ENCODE measurements around the gene MAP1S. TPM values are rescaled to one million over a fixed set of nuclear protein-coding genes. Genes with fewer than 3 reads are reported as not detected.

The MAP1S gene
- total and polyA plus RNA-seq, 2 of the 8 experiments (the other 6 are each of a cell fraction or from before 2014, with no cell fraction given): 66.7 to 115 TPM

DNA sequence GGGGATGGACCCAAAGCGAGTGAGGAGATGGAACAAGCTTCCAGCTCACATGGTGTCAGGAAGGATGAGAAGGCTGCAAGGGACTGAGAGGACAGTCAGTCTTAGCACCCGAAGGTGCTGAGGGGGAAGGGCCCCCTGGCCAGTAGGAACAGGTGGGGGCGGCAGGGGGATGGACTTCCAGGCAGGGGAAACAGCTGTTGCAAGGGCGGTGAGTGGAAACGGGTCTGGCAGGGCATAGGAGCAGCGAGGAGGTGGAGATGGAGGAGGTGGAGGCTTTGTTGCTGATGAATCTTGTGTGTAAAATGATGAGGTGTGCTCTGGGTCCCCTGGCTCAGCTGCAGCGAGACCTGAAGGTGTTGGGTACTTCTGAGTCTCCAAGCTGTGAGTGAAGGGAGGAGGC lies 1.2 kb downstream of the MAP1S start:
- H3K27me3 ChIP-seq (replicated peaks in 1 of 4; ENCODE audit: control insufficient read depth in 3 of 4, extremely low read depth in 1 of 4, insufficient read depth in 3 of 4, low read length in 3 of 4): no peaks in the 10 kb centered on the region
- no peak overlapping the region for H3K4ac ChIP-seq (replicated peaks; ENCODE audit: insufficient read length, low read depth, low read length)
- ChIA-PET POLR2A (ENCODE audit: partially characterized antibody) (interaction anchor here (0.8 to 3.8 kb wide), 8 partner anchors 10 to 139 kb away, joined by 3 to 13 read pairs (median 5); no protein-coding TSS in a partner anchor), CTCF (ENCODE audit: partially characterized antibody) (interaction anchor here (0.8 to 3.6 kb wide), 8 partner anchors 11 to 139 kb away, joined by 3 to 21 read pairs (median 4); partner anchors contain the start of gene RPL18A)
- peak overlapping the region; percentile 75 to 100 (median 83) for H3K4me3 ChIP-seq (ENCODE audit: extremely low read depth in 1 of 4, insufficient read depth in 2 of 4, low read depth in 3 of 4, low read length in 4 of 4)
- H3K56ac ChIP-seq (replicated peaks; ENCODE audit: insufficient read length, low read depth, low read length): no peak overlapping the region
- DNase-seq (ENCODE audit: low read depth in 1 of 2, low spot score in 2 of 2) (no peak), FAIRE-seq (no peak)
- H3K9me3 ChIP-seq (ENCODE audit: insufficient read depth in 2 of 2, low read depth in 1 of 2, low read length in 1 of 2): no peaks in the 10 kb centered on the region
- H2BK12ac ChIP-seq (ENCODE audit: low read depth, low read length): no peak overlapping the region
- WGBS, 2 experiments (ENCODE audit: extremely low coverage in 1 of 2, insufficient coverage in 1 of 2, insufficient read length in 1 of 2, insufficient replicate concordance in 2 of 2, low coverage in 1 of 2, low lambda C conversion rate in 2 of 2, missing lambda C conversion rate in 1 of 2): 79% methylated on average over 7 of the region's 7 CpGs; no CpG with 5 or more reads in 1 of the 2 experiments
- peaks cover 5 to 19% (median 8%) of the 10 kb centered on the region in 4 experiments; a peak in 6 of 8 replicates for H3K36me3 ChIP-seq (ENCODE audit: control insufficient read depth in 2 of 4, insufficient read depth in 4 of 4, low read length in 3 of 4)
- peaks cover 15 to 29% of the 10 kb centered on the region in 2 experiments for H4K20me1 ChIP-seq (replicated peaks in 1 of 2; ENCODE audit: control insufficient read depth in 1 of 2, insufficient read depth in 2 of 2, low read length in 2 of 2)
- H3K79me2 ChIP-seq (ENCODE audit: control insufficient read depth in 1 of 2, insufficient read depth in 2 of 2, low read length in 2 of 2): peaks cover 17 to 32% of the 10 kb centered on the region in 2 experiments
- H3K79me1 ChIP-seq (ENCODE audit: low read depth, low read length): peaks cover 14% of the 10 kb centered on the region; the same call in 1 of the 2 replicates
- H4K91ac ChIP-seq (replicated peaks; ENCODE audit: insufficient read length, low read length): no peak overlapping the region
- H3K4me2 ChIP-seq (ENCODE audit: insufficient read depth in 1 of 2, low read depth in 2 of 2, low read length in 2 of 2): peak overlapping the region; percentile 89 to 99
- no peak overlapping the region for H2BK120ac ChIP-seq (replicated peaks; ENCODE audit: low read depth, low read length)
- H3K9ac ChIP-seq (replicated peaks in 1 of 4; ENCODE audit: extremely low read depth in 1 of 4, low read depth in 3 of 4, low read length in 3 of 4): peak overlapping the region in 3 of 4 experiments; percentile 29 to 70 (median 56); a peak in 3 of 7 replicates
- H2AK5ac ChIP-seq (ENCODE audit: low read depth, low read length): no peak overlapping the region
- H3K4me1 ChIP-seq (replicated peaks in 1 of 4; ENCODE audit: control insufficient read depth in 3 of 4, insufficient read depth in 4 of 4, low read length in 3 of 4): peaks cover 4 to 13% (median 6%) of the 10 kb centered on the region in 4 experiments
- no peak overlapping the region for H4K5ac ChIP-seq (ENCODE audit: insufficient read length, low read depth, low read length)
- H2BK20ac ChIP-seq (ENCODE audit: low read length): no peak overlapping the region
- TF ChIP-seq GTF2F1 (IDR thresholded peaks at IDR 0.05; ENCODE audit: borderline replicate concordance, low read depth, low read length) (no peak), YY1 (IDR thresholded peaks at IDR 0.05; ENCODE audit: low read depth, low read length) (no peak), RBBP5 (IDR thresholded peaks at IDR 0.05; ENCODE audit: borderline replicate concordance, low read depth, low read length) (no peak), GABPA (IDR thresholded peaks at IDR 0.05; ENCODE audit: borderline replicate concordance, insufficient read depth, low read length) (no peak), BACH1 (IDR thresholded peaks at IDR 0.05; ENCODE audit: low read length) (no peak), CREB1 (IDR thresholded peaks at IDR 0.05) (no peak), HDAC6 (IDR thresholded peaks at IDR 0.05; ENCODE audit: low read depth, low read length) (no peak), CHD1 (IDR thresholded peaks at IDR 0.05; ENCODE audit: low read depth, low read length) (no peak), BRCA1 (IDR thresholded peaks at IDR 0.05; ENCODE audit: low read depth, low read length) (no peak), POLR2AphosphoS5 (IDR thresholded peaks at IDR 0.05; ENCODE audit: low read depth, low read length) (no peak), EP300 (IDR thresholded peaks at IDR 0.05; ENCODE audit: borderline replicate concordance in 1 of 2, low read depth in 2 of 2, low read length in 2 of 2) (no peak)
- H4K8ac ChIP-seq (ENCODE audit: extremely low read depth, insufficient read depth, low read length): no peak overlapping the region
- no peak overlapping the region for H3K18ac ChIP-seq (ENCODE audit: extremely low read depth, low read length)
- no peak overlapping the region for H2AFZ ChIP-seq (ENCODE audit: low read length)
- no peak overlapping the region for H2BK15ac ChIP-seq (ENCODE audit: low read length)
- H2BK5ac ChIP-seq (ENCODE audit: low read depth, low read length): 0 out of 2 replicates have a peak overlapping the region, but pooled peaks have one; percentile 52
- no peak overlapping the region for H3K23ac ChIP-seq (ENCODE audit: insufficient read length)
- no peak overlapping the region for H3K27ac ChIP-seq (ENCODE audit: low read depth, low read length)
- peaks cover 9% of the 10 kb centered on the region; the same call in 1 of the 2 replicates for H3K23me2 ChIP-seq (ENCODE audit: low read depth, low read length)
- no peak overlapping the region for H3K14ac ChIP-seq (ENCODE audit: insufficient read length)
